Activated T-cell treated with anti-CD3 and anti-CD28 coated beads for 4 hours (primary cell): ENCODE measurements around the gene NPHP4.

Source experiments
- DNase-seq: peaks from one replicate; pipeline ENCODE4 v3.0.0-alpha.2; 2020

Gene NPHP4

GRCh38 chr1:5820026-5820421 lies 172.2 kb downstream of the NPHP4 start:
- DNase-seq, result no peak

DNA sequence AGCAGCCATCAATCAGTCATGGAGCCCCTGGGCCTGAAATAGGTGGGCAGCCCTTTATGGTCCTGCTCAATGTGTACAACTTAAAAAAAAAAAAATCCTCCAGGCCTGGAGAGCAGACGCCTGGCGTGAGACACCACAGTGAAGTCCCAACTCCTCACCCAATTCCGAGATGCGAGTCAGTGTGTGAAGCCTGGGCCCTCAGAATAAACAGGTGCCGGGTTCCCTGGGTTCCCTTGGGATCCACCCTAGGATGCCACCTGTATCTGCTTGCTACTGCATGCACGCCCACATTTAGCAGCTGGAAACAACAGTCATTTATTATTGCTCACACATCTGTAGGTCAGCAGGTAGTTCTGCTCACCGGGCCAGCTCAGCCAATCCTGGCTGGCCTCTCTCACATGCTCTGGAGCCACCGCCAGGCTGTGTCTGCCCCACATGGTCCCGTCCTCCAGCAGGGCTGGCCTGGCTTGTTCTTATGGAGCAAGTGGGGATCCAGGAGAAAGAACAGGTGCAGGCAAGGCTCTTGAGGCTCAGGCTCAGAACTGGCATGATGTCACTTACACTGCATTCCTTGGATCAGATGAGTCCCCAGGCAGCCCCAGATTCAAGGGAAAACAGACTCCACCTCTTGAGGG lies 172.7 kb downstream of the NPHP4 start:
- no peak for DNase-seq

DNA sequence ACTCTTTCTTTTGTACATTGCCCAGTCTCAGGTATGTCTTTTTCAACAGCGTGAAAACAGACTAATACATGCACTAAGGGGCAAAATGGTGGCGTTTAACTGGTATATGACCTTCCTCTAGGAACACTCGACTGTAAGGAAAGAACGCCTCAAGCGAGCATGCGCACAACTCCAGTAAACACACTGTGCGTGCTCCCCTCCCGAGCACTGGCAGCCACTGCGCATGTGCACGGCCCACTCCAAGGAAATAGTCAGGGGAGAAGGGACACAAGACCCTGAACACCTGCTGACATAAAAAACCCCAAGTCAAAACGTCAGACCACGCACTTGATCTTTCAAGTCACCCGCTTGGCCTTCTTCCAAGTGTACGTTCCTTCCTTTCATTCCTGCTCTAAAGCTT lies 173.5 kb downstream of the NPHP4 start:
- DNase-seq, result no peak

- no peak for DNase-seq
Observed at GRCh38 chr1:5815716-5816115, 176.5 kb downstream of the NPHP4 start.

- DNase-seq, result no peak
Observed at GRCh38 chr1:5815211-5815610, 177.0 kb downstream of the NPHP4 start.

GRCh38 chr1:5814046-5814619 lies 178.1 kb downstream of the NPHP4 start:
- DNase-seq, result no peak

- no peak for DNase-seq
Observed at GRCh38 chr1:5813480-5813879, 178.7 kb downstream of the NPHP4 start.
